Activated CD4-positive, alpha-beta T cell treated with anti-CD3 and anti-CD28 coated beads, Interleukin-10, Interleukin-2, amounts not matched to agents 100 ng/mL and 50 ng/mL, durations not matched to agents 16 hours and 8 hours (primary cell): ENCODE results near the gene PTPRN2.

ENCODE experiments used
- DNase-seq: peaks from one replicate; pipeline ENCODE4 v3.0.0-alpha.2; 2020

PTPRN2 gene

GRCh38 chr7:157690833-157691585 lies 896.6 kb downstream of the PTPRN2 start:
- peak; percentile 18 for DNase-seq

GRCh38 chr7:157690058-157690832 lies 897.4 kb downstream of the PTPRN2 start:
- no peak for DNase-seq

- no peak for DNase-seq
These were observed 898.2 kb downstream of the PTPRN2 start for GRCh38 chr7:157689269-157690057.

DNA sequence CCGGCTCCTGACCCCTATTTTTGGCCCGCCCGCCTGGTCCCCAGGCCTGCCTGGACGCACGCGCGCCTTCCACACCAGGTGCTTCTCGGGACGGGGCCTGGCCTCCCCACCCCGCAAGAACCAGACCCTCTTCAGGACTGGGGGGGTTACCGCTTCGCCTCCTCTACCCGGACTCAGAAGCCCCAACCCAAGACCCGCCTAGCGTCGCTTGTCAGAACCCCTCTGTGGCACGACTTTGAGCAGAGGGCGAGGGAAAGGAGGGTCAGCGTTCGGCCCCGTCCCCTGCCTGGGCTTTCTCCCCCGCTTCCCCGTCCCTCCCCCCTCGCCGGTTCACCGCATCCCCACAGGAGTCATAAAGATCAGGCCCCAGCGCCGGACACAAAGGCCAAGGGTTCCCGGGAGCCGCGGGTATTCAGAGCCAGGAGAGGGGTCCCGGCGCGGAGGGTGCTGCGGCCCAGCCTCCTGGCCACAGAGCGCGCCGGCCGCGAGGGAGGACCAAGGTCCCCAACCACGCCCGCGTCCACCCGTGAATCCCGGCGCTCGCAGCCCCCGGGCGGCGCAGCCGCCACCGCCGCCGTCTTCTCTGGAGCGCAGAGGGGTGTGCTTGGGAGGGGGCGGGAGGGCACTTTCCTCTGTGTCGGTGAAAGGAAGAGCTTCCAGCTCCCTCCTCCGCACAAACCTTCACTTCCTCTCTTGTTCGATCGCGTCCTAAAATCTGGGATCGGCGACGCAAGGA lies 898.9 kb downstream of the PTPRN2 start:
- DNase-seq, result no peak

DNA sequence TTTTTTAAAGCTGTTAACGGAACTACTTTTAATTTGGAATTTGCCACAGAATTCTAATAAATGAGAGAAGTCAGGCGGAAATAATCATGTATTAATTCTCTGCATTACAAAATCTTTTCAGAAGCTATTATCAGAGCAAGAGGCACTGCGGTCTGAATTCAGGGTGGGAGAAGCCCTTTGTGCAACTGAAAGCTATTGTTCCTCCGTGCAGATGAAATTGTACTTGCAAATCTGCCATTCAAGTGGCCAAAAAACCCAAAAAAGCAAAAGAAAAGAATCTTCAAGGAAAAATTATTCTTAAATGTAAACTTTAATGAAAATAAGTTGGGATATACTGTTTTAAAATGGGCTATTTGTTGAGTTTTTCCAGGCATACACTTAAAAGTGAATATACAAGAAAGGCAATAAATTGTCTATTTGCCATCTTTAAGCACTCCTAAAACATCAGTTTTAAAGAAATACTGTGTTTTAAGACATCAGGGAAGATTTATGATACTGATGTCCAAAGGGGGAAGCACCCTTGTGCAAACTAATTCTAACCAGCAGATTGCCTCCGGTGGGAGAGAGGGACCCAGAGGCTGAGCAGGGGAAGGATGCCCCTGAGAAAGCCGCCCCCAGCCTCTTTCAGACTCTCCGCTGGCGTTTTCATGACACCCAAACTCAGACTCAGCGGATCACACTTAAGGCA lies 899.6 kb downstream of the PTPRN2 start:
- DNase-seq, result no peak

- no peak for DNase-seq
These were observed 900.5 kb downstream of the PTPRN2 start for GRCh38 chr7:157687158-157687557.

GRCh38 chr7:157686285-157686894 lies 901.2 kb downstream of the PTPRN2 start:
- no peak for DNase-seq

- no peak for DNase-seq
These were observed 902.0 kb downstream of the PTPRN2 start for GRCh38 chr7:157685430-157686284.

DNA sequence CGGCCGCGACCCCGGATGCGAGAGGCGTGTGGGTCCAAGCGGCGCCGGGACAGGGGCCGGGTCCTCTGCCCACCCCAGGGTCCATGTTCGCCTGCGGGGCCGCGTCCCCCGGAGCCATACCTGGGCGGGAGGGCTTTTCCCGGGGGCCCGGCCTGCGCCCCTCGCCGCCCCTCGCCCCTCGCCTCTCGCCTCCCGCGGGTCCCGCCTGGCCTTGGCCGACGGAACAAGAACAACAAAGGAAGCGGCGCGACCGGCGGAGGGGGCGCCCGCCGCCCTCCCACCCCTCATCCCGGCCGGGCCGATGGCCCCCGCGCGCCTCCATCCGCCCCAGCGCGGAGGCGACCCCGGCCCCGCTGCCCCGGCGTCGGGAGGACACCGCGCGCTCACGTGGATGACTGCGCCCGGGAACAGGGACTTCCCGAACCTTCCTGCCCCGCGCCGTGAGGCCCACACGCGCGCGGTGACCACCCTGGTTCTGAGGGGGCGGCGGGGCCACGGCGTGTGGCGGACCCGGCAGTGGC lies 902.7 kb downstream of the PTPRN2 start:
- DNase-seq, result no peak

DNA sequence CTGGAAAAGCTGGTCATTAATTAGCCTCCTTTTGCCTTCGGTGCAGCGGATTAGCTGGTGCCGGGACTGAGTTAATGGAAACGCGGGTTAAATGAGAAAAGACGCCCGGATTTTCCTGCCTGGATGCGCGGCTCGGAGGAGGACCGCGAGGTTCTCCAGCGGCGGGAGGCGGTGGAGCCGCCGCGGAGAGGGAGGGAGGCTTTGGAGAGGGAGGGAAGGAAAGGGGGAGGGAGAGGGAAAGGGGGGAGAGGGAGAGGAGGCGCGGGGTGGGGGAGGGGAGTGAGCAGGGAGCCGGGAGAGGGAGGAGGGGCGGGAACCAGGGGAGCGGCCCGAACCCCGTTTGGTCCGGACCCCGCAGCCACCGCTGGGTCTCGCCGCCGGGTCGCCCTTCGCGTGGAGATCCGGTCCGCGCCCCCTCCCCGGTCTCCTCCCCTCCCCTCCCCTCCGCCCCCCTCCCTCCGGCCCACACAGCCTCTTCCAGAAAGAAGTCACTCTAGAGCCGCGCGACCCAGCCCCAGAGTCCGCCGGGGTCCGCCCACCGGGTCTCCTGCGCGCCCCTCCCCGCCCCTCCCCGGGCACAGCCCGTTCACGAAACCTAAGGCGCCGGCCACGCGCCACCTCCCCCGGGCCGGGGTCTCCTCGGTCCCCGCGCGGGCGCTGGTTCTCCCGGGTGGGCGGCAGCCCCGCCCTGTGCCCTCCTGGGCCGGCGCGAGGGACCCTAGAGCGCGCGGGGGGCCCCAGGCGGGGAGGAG lies 903.3 kb downstream of the PTPRN2 start:
- DNase-seq, result no peak

GRCh38 chr7:157683747-157684156 lies 903.9 kb downstream of the PTPRN2 start:
- DNase-seq, result no peak

- no peak for DNase-seq
These were observed 904.5 kb downstream of the PTPRN2 start for GRCh38 chr7:157682946-157683746.

DNA sequence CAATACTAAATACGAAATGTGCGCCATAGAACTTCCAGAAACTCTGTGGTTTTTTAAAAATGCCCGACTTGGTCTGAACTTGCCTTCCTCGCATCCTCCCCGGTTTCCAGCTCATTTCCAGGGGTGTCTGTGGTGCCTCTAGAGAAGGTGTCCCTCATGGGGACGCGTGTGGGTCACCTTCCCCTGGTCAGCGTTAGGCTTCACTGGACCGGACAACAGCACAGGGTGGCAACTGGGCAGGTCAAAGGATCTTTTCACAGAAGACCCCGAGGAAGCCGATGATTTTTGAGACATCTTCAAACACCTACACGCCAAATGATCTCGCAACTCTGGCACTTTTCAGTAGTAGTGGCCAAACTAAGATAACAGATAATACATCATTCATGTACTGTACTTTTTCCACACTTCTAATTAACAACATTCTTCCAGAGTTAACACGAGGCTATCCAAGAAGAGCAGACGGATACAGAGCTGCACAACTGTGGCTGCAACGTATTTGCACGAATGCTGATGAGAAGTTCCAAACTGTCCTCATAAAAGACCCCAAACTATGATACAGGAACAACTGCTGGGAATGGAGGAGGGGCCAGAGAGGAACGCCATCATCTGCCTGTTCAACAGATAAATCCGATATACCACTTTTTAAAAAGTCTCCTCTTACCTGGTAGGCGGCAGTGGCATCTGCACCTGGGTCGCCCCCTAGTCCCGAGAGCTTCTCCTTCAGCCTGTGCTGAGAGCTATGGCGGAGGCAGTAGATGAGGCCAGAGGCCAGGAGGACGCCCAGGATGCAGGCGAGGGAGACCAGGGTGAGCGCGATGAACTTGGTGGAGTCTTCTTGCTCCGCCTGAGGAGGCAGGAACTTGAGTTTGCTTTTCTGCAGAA lies 905.3 kb downstream of the PTPRN2 start:
- no peak for DNase-seq

DNA sequence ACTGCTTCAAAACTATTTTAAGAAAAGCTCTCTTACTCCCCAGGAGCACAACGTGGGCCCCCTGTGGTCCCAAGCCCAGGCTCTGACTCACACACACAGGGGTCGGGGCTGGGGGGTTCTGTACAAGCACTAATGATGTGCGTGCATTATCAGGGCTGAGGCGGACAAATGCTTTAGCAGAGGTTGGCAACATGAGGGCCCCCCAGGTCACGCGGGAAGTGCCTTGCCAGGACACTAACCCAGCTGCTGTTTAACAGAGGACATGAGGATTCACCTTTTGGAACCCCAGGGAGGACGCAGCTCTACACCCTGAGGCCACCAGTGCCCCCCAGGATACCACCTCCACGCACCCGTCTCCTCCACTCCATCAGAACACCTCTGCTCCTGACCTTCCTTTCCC lies 908.0 kb downstream of the PTPRN2 start:
- no peak for DNase-seq

GRCh38 chr7:157678501-157678900 lies 909.1 kb downstream of the PTPRN2 start:
- no peak for DNase-seq

GRCh38 chr7:157676456-157677255 lies 911.0 kb downstream of the PTPRN2 start:
- DNase-seq, result no peak

GRCh38 chr7:157676001-157676400 lies 911.6 kb downstream of the PTPRN2 start:
- DNase-seq, result no peak
